GM18505 (cell line): Measurements from ENCODE around the gene ARRB1.
"Not testable (repeated sequence)": the region's sequence is repeated elsewhere in the genome, so short reads cannot be mapped to it uniquely, and the experiment has no call there.

Source experiments
- ATAC-seq: cut with Tn5 transposase; IDR thresholded peaks from one replicate; pipeline ENCODE4 v1.9.1; 2021; ENCODE audit not compliant: unreplicated experiment
- POLR2A ChIP-seq: IDR thresholded peaks from 4 replicates; pipeline ENCODE4 v1.6.1; 2011; ENCODE audit warnings: borderline replicate concordance; ENCODE audit not compliant: insufficient read depth, insufficient read length; ENCODE audit errors: extremely low read depth

Gene ARRB1

DNA sequence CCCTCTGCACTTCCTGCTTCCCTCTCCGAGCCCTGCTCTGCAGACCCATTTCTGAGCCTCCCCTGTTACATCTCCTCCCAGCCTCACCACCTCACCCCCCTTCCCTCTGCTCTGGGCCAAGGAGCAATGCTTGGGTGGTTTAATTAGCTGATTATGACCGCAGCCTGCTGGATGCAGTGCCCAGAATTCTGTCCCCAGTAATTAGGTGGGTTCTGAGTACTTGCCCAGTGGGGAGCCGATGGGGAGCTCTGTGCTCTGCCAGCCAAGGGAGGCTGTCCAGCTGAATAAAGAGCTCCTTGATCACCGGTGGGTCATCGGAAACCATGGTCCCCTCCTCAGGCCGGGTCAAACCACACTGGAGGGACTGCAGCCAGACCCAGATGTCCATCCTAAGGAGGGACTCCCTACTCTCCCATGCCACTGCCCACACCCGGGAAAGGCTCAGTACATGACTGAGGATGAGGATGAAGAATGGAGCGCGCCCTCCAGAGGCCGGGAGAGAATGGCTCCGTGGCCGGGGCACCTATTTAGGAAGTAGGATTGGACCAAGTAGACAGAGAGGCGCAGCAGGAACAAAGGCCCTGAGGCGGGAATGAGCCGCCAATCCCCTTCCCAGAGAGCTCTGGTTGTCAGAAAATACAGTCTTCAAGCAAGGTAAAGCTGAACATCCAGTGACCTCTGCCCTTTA is 9.1 kb downstream of the ARRB1 start:
- no peak for ATAC-seq
- no peak for TF ChIP-seq POLR2A

DNA sequence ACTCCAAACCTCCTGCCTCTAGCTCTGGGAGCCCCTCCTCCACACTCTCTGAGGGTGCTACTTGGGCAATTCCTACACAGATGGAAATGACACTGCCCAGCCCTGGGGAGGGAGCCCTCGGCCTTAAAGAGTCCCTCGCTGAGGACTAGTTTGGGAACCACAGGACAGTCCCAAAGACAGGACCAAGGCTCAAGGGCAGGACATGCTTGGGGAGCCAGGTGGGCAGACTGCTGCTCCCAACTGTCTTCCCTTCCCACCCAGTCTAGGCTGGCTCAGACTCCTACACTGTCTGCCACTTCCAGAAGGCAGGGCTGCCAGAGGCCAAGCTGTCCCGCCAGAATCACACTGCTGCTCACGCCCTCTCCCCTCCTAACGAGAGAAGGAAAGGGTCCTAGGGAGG is 9.8 kb downstream of the ARRB1 start:
- no peak for ATAC-seq
- no peak for TF ChIP-seq POLR2A

DNA sequence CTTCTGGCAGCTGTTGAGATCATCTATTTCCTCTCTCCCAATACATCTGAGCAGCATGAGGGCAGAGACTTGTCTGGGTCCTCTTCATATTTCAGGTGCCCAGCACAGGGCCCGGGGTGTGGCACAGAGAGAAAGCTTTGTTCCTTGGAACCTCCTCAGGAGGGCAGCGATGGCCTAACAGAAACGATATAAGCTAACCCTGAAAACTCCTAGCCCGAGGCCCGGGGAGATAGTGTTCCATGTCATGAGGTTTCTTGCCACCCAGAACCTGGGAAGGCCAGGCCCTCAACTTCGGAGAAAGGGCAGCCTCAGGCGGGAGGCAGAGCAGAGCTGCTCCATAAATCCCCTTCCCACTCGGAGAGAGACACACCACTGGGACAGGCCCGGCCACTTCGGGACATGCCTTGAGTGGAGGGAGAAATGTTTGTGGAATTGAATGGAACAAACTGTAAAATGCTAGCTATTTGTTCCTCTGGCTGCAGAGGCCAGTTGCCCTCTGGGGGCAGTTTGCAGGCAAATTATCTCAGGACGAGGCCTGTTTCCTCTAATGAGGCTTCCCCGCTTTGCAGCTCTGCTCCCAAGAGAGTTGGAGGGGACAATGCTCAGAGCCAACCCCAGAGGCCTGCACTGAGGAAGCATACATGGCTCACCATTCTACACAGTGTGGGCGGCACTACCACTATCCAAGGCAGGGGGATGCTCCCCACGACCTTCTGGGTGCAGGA is 11.6 kb downstream of the ARRB1 start:
- peak; percentile 24 for ATAC-seq

DNA sequence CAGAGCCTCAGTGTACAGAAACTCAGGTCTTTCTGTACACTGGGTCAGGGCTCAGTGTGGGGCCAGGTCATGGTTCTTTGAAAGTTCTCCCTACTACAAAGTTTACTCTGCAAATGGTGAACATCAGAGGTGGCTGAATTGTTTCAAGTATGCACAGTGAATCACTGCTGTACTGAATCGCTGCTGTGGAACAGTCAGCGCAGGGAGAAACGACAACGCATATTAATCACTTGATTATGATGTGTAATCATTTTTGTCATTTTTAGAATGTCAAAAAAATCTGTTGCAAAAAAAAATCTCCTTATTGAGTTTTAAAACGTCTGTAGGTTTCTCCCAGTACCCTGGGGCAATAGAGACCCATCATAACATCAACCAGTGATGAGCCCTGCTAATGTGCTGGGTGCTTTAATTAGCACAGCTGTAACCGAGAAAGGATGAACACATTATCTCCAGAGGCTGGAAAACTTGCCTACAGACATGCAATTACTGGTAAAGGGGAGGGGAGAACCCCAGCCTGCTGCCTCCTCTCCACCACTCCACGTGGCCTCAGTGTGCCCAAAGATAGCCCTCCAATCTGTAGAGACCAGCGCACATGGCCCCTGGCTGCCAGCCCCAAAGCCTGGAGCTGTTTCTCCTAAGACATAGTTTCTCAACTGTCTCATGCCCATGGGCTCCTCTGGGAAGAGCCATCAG is 12.8 kb downstream of the ARRB1 start:
- no peak for TF ChIP-seq POLR2A
- ATAC-seq, result no peak

More for the DNA sequence above, 11.6 kb downstream of the ARRB1 start:
- no peak for TF ChIP-seq POLR2A

DNA sequence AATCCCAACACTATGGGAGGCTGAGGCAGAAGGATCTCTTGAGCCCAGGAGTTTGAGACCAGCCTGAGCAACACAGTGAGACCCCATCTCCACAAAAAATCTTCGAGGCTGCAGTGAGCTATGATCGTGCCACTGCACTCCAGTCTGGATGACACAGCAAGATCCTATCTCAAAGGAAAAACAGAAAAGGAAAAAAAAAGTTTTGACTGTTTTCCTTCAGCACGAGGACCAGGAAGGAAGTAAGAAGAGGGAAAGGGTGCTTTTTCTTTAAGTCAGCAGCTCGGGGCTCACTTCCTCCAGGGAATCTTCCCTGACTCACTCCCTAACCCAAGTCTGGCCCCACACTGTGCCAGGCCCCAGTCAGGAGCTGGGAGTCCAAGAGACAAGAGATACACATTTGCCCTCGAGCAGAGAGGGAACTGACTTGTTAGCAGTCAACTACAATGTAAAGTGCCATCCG is 14.2 kb downstream of the ARRB1 start:
- no peak for ATAC-seq

DNA sequence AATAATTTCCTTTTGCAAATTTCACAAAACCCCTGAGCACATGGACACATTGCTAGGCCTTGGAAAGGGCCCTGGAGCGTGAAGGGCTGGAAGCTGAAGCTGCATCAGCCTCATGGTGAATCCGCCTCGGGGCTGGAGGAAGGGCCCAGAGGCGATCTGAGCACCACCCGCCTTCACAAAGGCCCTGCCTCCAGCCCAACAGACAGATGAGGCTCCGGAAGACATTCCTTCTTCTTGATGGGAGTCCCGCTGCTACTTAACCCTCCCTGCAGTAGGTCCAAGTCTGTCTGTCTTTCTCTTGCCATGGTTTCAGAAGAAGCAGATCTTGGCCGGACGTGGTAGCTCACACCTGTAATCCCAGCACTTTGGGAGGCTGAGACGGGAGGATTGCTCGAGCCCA is 16.5 kb downstream of the ARRB1 start:
- TF ChIP-seq POLR2A, result no peak
- no peak for ATAC-seq

More for the DNA sequence above, 14.2 kb downstream of the ARRB1 start:
- no peak for TF ChIP-seq POLR2A

DNA sequence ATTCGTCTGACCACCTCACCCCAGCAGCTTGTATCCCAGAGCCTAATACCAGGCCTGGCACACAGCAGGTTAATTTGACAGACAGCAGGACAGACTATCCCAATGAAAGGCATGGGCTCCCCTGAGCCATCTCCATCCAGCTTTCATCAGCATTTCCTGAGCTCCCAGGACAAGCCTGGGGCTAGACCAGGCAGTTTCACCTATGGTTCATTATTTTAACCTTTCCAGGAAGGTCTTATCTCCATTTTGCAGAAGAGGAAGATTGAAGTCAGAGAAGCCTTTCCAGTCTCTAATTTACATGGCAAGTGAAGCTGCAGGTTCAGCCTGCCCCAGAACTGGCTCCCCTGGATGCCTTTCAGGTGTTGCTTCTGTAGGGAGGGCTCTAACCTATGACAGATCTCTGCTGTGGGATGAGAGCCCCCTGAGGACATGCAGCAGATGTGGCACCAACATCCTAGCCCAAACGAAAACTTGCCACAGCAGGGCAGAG is 17.0 kb downstream of the ARRB1 start:
- no peak for TF ChIP-seq POLR2A
- no peak for ATAC-seq

DNA sequence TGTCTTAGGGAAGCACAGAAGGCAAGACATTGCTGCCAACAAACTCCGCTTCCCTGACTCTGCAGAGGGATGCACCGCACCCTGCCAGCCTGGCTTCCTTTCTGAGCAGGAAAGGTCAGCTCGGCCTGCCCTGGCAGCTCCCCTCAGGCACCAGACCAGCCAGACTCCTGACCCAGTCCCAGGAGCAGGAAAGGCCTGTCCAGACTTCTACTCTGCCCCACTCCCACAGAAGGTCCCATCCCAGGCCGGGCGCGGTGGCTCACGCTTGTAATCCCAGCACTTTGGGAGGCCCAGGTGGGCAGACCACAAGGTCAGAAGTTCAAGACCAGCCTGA is 17.7 kb downstream of the ARRB1 start:
- no peak for TF ChIP-seq POLR2A
- ATAC-seq, result no peak

DNA sequence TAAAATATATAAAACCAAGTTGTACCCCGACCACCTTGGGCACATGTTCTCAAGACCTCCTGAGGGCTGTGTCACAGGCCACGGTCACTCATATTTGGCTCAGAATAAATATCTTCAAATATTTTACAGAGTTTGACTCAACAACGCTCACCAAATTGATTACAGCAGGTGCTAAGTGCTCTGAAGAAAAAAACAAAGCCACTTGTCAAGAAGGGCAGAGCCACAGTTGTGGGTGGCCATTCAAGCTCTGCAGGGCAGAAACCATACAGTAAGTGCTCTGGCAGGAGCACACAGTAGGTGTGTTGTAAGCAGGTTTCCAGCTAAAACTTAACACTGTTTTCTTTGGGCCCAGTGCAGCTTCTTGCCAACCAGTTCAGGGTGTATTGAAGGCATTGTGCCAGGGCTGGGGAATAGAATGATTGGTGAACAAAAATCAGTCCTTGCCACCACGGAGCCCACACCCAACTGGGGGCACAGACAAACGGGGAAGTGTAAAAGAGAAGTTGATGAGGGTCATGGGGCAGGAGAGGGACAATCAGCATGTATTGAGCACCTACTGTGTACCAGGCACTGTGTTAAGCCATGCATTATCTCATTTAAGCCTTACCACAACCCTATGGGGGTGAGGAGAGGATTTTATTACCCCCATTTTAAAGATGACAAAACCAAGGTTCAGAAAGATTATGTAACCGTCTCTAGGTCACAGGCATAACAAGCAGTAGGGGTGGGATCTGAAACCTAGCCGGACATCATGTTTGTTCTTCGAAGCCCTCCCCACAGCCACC is 18.2 kb downstream of the ARRB1 start:
- TF ChIP-seq POLR2A, result no peak
- no peak for ATAC-seq

DNA sequence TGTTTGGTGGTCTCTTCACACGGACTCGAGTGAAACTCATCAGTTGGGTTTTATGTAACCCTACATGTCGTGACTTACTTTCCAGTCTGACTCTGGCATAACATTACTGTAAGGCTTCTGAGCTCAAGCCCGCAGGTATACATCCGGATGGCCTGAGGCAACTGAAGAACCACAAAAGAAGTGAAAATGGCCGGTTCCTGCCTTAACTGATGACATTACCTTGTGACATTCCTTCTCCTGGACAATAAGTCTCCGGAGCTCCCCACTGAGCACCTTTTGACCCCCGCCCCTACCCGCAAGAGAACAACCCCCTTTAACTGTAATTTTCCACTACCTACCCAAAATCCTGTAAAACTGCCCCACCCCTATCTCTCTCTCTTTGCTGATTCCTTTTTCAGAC is 19.7 kb downstream of the ARRB1 start:
- not testable (repeated sequence) for ATAC-seq

DNA sequence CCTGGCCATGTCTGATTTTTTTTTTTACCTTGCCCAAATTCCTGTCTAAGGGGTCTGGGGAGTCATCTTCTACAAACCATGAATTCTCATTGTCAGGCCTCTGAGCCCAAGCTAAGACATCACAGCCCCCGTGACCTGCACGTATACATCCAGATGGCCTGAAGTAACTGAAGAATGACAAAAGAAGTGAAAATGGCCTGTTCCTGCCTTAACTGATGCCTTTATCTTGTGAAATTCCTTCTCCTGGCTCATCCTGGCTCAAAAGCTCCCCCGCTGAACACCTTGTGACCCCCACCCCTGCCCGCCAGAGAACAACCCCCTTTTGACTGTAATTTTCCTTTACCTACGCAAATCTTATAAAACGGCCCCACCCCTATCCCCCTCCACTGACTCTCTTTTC is 20.2 kb downstream of the ARRB1 start:
- ATAC-seq, result not testable (repeated sequence)

DNA sequence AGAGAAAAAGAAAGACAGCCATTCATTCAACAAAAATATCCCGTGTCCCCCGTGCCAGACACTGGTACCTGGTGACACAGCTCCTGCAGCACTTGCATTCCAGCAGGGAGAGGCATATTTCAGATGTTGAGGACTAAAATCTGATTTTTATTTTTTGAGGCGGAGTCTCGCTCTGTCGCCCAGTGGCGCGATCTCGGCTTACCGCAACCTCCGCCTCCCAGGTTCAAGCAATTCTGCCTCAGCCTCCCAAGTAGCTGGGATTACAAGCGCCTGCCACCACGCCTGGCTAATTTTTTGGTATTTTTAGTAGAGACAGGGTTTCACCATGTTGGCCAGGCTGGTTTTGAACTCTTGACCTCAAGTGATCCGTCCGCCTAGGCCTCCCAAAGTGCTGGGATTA is 20.6 kb downstream of the ARRB1 start:
- ATAC-seq, result not testable (repeated sequence)

DNA sequence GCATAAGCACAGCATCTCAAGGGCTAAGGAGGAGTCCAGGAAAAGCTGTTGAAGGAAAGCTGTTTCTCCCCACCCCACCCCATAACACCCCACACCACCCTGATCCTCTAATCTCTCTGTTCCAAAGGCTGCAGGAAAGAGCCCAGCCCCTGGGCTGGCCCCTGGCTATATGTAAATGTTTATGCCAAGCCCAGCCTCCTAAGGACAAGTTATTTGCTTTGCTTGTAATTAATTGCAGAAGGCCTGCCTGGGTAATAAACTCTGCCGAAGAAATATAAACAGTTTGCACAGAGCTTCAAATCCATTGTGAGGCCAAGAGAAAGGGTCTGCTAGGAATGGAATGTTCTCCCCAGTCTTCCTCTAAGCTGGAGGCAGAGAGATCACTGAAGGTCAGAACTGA is 21.2 kb downstream of the ARRB1 start:
- no peak for ATAC-seq
- no peak for TF ChIP-seq POLR2A
